ENCODE measurements around the gene SNX8.

The SNX8 gene

DNA sequence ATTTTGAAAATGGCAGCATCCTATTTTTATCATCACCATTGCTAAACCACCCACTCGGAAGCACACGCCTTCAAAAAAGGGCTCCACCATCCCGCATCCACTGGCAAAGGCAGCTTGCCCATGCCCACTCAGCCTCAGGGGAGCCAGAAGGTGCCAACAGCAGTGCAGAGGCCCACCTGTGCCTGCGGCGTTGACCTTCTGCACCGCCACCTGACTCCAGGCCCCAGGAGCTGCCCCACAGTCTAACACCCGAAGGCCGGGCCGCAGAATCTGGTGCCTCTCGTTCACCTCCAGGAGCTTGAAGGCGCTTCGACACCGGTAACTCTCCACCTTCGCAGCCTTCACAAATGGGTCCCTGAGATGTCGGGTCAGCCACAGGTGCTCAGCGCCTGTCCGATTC lies 75.0 kb downstream of the SNX8 start:
- ATAC-seq (ENCODE audit: low read depth), result no peak
- Histone ChIP-seq H3K27me3 (ENCODE audit: insufficient read depth, poor library complexity, severe bottlenecking) (no peaks in the 10 kb centered on the region), H3K4me1 (ENCODE audit: insufficient read depth, poor library complexity, severe bottlenecking) (peaks cover 6% of the 10 kb centered on the region), H3K36me3 (ENCODE audit: low read depth) (peaks cover 63% of the 10 kb centered on the region), H3K27ac (ENCODE audit: poor library complexity, severe bottlenecking) (no peak overlapping the region), H3K4me3 (ENCODE audit: severe bottlenecking) (no peak overlapping the region), H3K9me3 (ENCODE audit: severe bottlenecking) (no peaks in the 10 kb centered on the region)
- no peak for DNase-seq (ENCODE audit: low spot score)
- TF ChIP-seq, protein P1, sequence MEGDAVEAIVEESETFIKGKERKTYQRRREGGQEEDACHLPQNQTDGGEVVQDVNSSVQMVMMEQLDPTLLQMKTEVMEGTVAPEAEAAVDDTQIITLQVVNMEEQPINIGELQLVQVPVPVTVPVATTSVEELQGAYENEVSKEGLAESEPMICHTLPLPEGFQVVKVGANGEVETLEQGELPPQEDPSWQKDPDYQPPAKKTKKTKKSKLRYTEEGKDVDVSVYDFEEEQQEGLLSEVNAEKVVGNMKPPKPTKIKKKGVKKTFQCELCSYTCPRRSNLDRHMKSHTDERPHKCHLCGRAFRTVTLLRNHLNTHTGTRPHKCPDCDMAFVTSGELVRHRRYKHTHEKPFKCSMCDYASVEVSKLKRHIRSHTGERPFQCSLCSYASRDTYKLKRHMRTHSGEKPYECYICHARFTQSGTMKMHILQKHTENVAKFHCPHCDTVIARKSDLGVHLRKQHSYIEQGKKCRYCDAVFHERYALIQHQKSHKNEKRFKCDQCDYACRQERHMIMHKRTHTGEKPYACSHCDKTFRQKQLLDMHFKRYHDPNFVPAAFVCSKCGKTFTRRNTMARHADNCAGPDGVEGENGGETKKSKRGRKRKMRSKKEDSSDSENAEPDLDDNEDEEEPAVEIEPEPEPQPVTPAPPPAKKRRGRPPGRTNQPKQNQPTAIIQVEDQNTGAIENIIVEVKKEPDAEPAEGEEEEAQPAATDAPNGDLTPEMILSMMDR (IDR thresholded peaks at IDR 0.05; ENCODE audit: poor library complexity, severe bottlenecking), result no peak

DNA sequence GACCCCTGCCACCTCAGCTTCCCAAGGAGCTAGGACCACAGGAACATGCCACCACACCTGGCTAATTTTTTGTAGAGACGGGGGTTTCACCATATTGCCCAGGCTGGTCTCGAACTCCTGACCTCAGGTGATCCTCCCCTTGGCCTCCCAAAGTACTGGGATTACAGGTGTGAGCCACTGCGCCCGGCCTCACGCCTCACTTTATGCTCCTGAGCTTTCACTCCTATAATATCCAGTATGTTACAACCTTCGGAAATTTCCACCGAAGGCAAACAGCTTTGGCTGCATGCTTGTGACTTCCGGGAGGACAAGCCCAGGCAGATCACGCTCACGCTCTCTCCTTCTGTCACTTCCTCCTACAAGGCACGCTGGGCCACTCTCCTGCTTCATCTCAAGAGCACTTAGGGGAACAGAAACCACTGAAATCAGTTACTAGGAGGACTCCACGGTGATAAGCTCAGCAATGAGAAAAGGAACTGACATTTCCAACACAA lies 77.1 kb downstream of the SNX8 start:
- Histone ChIP-seq H3K4me1 (ENCODE audit: insufficient read depth, poor library complexity, severe bottlenecking) (peaks cover 10% of the 10 kb centered on the region), H3K27me3 (ENCODE audit: insufficient read depth, poor library complexity, severe bottlenecking) (no peaks in the 10 kb centered on the region), H3K27ac (ENCODE audit: poor library complexity, severe bottlenecking) (peak overlapping the region; percentile 45), H3K4me3 (ENCODE audit: severe bottlenecking) (no peak overlapping the region), H3K9me3 (ENCODE audit: severe bottlenecking) (no peaks in the 10 kb centered on the region), H3K36me3 (ENCODE audit: low read depth) (peaks cover 63% of the 10 kb centered on the region)
- ATAC-seq (ENCODE audit: low read depth) (no peak), DNase-seq (ENCODE audit: low spot score) (no peak)
- TF ChIP-seq, protein P1 (IDR thresholded peaks at IDR 0.05; ENCODE audit: poor library complexity, severe bottlenecking), result no peak

DNA sequence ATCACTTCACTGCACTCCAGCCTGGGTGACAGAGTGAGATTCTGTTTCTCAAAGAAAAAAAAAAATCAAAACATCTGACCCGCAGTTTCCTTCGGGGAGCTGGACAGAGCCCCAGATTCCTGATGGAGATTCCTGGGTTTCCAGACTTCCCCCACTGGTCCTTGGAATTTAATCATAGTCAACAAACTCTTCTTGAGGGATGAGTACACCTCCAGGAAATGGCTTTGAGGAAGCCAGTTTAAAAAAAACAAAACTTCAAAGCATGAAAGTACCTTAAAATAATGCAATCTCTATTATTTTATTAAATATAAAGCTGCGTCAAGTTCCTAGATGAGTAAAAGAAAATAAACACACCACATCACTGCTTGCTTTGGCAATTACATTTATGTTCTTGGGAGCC lies 80.3 kb downstream of the SNX8 start:
- ATAC-seq (ENCODE audit: low read depth), result no peak
- no peak overlapping the region for H3K4me3 ChIP-seq (ENCODE audit: severe bottlenecking)
- H3K36me3 ChIP-seq (ENCODE audit: low read depth), result peaks cover 55% of the 10 kb centered on the region
- DNase-seq (ENCODE audit: low spot score), result no peak
- TF ChIP-seq, protein P1 (IDR thresholded peaks at IDR 0.05; ENCODE audit: poor library complexity, severe bottlenecking), result no peak
- H3K27me3 ChIP-seq (ENCODE audit: insufficient read depth, poor library complexity, severe bottlenecking), result no peaks in the 10 kb centered on the region
- H3K27ac ChIP-seq (ENCODE audit: poor library complexity, severe bottlenecking), result peak overlapping the region; percentile 38
- peaks cover 15% of the 10 kb centered on the region for H3K4me1 ChIP-seq (ENCODE audit: insufficient read depth, poor library complexity, severe bottlenecking)
- no peaks in the 10 kb centered on the region for H3K9me3 ChIP-seq (ENCODE audit: severe bottlenecking)

DNA sequence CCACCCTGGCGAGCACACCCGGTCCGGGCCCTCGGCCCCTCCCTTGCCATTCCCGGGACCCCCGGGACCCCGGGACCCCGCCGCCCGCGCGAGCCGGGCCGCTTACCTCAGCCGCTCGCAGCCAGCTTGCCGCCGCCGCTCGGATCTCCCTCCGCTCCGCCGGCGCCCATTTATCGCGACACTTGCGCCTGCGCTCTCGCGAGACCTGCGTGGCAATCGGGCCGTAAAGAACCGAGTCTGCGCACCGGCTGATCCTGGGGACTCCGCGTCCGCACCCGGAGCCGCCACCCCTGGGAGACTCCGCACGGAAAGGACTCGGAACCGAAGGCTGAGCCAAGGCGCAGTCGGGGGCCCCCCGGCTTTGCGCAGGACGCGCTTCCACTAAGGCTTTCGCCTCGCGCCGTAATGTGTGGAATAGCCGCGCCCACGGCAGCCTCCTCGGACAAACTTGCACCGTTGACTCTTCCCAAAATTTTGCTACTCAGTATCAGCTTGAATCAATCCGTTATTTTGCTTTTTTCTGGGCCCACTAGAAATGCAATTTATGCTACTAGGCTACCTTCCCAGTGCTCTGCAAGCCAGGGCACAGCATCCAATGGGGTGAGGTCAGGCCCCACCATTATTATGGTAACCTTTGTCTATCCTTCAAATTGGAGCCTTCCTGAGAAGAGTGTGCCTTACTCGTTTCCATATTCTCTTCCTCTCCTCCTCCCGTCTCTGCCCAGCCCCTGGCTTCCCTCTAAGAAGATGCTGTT lies 81.3 kb downstream of the SNX8 start, which contains the start of gene MAD1L1:
MAD1L1 (minus strand) TSS at position 180 of the 755 bp plus-strand sequence. CDS start 2,812 bp downstream, outside the sequence.
- peaks cover 47% of the 10 kb centered on the region for H3K36me3 ChIP-seq (ENCODE audit: low read depth)
- TF ChIP-seq, protein P1 (IDR thresholded peaks at IDR 0.05; ENCODE audit: poor library complexity, severe bottlenecking), result no peak
- H3K4me1 ChIP-seq (ENCODE audit: insufficient read depth, poor library complexity, severe bottlenecking), result peaks cover 15% of the 10 kb centered on the region
- H3K27ac ChIP-seq (ENCODE audit: poor library complexity, severe bottlenecking), result peak within 1 kb of the TSS; percentile 38
- peak within 1 kb of the TSS; percentile 76 for H3K4me3 ChIP-seq (ENCODE audit: severe bottlenecking)
- DNase-seq (ENCODE audit: low spot score) (peak; percentile 89), ATAC-seq (ENCODE audit: low read depth) (peak; percentile 86)
- H3K9me3 ChIP-seq (ENCODE audit: severe bottlenecking), result no peaks in the 10 kb centered on the region
- H3K27me3 ChIP-seq (ENCODE audit: insufficient read depth, poor library complexity, severe bottlenecking), result no peaks in the 10 kb centered on the region

Measured in RWPE2 (cell line).